ENCODE results near the gene IL17RB.

Gene IL17RB

DNA sequence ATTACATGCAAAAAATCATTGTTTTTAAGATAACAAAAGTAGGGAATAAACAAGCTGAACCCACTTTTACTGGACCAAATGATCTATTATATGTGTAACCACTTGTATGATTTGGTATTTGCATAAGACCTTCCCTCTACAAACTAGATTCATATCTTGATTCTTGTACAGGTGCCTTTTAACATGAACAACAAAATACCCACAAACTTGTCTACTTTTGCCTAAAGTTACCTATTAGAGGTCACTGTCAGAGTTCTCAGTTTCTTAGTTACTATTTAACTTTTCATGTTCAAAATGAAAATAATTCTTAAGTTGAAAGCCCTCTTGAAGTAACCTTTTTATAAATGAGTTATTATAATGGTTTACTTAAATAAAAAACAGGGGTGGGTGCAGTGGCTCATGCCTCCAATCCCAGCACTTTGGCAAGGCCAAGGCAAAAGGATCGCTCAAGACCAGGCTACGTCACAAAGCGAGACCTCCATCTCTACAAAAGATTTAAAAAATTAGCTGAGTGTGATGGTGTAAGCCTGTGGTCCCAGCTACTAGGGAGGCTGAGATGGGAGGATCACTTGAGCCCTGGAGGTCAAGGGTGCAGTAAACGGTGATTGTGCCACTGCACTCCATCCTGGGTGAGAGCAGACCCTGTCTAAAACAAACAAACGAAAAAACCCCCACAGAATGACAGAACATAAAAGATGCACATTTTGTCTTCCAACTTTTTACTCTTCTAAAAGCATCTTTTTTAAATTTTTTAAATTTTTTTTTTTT is 19.5 kb downstream of the IL17RB start:
- Histone ChIP-seq H3K9me2 (replicated peaks; ENCODE audit: low read depth, low read length) (no peaks in the 10 kb centered on the region), H4K20me1 (ENCODE audit: insufficient read depth, low read length, poor library complexity, severe bottlenecking) (no peaks in the 10 kb centered on the region), H3K79me2 (ENCODE audit: insufficient read depth, low read length) (no peaks in the 10 kb centered on the region), H3K9me3 (ENCODE audit: insufficient read depth, low read depth, low read length) (no peaks in the 10 kb centered on the region), H3F3A (ENCODE audit: low read depth) (no peaks in the 10 kb centered on the region), H2AFZ (ENCODE audit: low read length) (no peak overlapping the region), H3K4me2 (ENCODE audit: low read depth, low read length, poor library complexity, severe bottlenecking) (no peak overlapping the region), H3K9ac (ENCODE audit: low read depth, low read length, poor library complexity, severe bottlenecking) (no peak overlapping the region), H3K36me3 (ENCODE audit: insufficient read depth, low read length) (peaks cover 34% of the 10 kb centered on the region; the same call in 1 of the 2 replicates), H3K27me3 (ENCODE audit: insufficient read depth, low read length, poor library complexity, severe bottlenecking) (no peaks in the 10 kb centered on the region), H3K4me1 (ENCODE audit: insufficient read depth, low read length, poor library complexity, severe bottlenecking) (peaks cover 3% of the 10 kb centered on the region), H3K4me3 (ENCODE audit: low read length, poor library complexity, severe bottlenecking) (no peak overlapping the region)
- TF ChIP-seq, protein P1, sequence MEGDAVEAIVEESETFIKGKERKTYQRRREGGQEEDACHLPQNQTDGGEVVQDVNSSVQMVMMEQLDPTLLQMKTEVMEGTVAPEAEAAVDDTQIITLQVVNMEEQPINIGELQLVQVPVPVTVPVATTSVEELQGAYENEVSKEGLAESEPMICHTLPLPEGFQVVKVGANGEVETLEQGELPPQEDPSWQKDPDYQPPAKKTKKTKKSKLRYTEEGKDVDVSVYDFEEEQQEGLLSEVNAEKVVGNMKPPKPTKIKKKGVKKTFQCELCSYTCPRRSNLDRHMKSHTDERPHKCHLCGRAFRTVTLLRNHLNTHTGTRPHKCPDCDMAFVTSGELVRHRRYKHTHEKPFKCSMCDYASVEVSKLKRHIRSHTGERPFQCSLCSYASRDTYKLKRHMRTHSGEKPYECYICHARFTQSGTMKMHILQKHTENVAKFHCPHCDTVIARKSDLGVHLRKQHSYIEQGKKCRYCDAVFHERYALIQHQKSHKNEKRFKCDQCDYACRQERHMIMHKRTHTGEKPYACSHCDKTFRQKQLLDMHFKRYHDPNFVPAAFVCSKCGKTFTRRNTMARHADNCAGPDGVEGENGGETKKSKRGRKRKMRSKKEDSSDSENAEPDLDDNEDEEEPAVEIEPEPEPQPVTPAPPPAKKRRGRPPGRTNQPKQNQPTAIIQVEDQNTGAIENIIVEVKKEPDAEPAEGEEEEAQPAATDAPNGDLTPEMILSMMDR (conservative IDR thresholded peaks at IDR 0.05; ENCODE audit: low read length) = no peak
- no peak for TF ChIP-seq EZH2phosphoT487 (IDR thresholded peaks at IDR 0.05; ENCODE audit: borderline replicate concordance)

DNA sequence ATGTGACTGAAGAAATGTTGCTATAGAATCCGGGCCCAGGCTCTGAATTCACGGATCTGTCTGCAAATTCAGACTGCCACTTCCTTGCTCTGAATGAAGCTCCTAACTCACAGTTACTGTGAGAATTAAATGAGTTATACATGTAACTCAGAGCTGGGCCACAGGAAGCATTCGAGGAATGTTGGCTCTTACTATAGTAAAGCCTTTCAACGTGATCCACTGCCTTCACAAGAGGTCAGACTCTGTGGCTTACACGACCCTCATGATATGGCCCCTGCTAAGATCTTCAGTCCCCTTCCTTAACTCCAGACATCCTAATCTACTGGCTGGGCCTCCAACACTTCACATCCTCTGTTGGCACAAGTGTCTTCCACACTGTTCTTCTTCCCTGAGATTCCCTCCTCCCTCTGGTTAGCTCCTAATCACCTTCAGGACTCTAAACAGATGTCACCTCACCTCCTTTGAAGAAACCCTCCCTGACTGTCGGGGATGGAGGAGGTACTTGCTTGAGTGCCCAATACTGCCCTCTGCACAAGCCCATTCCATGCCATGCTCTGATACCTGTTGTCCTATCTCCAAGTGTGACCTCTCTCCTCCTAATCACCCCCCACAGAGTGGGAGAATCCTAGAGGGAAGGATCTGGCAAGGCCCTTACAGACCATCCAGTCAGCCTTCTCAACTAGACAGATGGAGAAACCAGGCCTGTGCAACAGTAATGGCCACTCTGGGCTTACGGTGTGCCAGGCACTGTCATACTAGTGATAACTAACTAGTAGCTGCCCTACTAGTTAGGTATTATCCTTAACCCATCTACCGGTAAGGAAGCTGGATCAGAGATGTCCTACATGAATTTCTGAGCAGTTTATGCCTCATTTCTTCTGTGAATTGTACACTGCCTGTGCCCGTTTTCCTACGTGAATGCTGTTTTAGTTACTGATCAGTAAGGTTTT is 34.3 kb downstream of the IL17RB start:
- Histone ChIP-seq H3K9me2 (replicated peaks; ENCODE audit: low read depth, low read length) (no peaks in the 10 kb centered on the region), H2AFZ (ENCODE audit: low read length) (no peak overlapping the region; the same call in 1 of the 2 replicates), H4K20me1 (ENCODE audit: insufficient read depth, low read length, poor library complexity, severe bottlenecking) (peaks cover 17% of the 10 kb centered on the region)

More for the DNA sequence above, 34.3 kb downstream of the IL17RB start:
- no peak for TF ChIP-seq EZH2phosphoT487 (IDR thresholded peaks at IDR 0.05; ENCODE audit: borderline replicate concordance)
- TF ChIP-seq, protein P1 (conservative IDR thresholded peaks at IDR 0.05; ENCODE audit: low read length) = no peak
- H3K4me3 ChIP-seq (ENCODE audit: low read length, poor library complexity, severe bottlenecking) = peak overlapping the region; percentile 97
- peaks cover 20% of the 10 kb centered on the region for H3K4me1 ChIP-seq (ENCODE audit: insufficient read depth, low read length, poor library complexity, severe bottlenecking)
- peaks cover 3% of the 10 kb centered on the region for H3K27me3 ChIP-seq (ENCODE audit: insufficient read depth, low read length, poor library complexity, severe bottlenecking)
- peaks cover 23% of the 10 kb centered on the region for H3K79me2 ChIP-seq (ENCODE audit: insufficient read depth, low read length)
- peak overlapping the region; percentile 95 for H3K4me2 ChIP-seq (ENCODE audit: low read depth, low read length, poor library complexity, severe bottlenecking)
- H3K36me3 ChIP-seq (ENCODE audit: insufficient read depth, low read length) = peaks cover 41% of the 10 kb centered on the region; the same call in 1 of the 2 replicates
- H3F3A ChIP-seq (ENCODE audit: low read depth) = no peaks in the 10 kb centered on the region
- H3K9me3 ChIP-seq (ENCODE audit: insufficient read depth, low read depth, low read length) = no peaks in the 10 kb centered on the region
- H3K9ac ChIP-seq (ENCODE audit: low read depth, low read length, poor library complexity, severe bottlenecking) = peak overlapping the region; percentile 90
